ACC112 (cell line): ENCODE results near the gene PGAM1.

ENCODE experiments used
- H2AFZ ChIP-seq: fragments of 200-600 bp; sonication (generic); one replicate; pipeline ENCODE4 v1.6.0; 2017; ENCODE audit warnings: antibody characterized with exemption, low read length; ENCODE audit not compliant: unreplicated experiment
- H3K27ac ChIP-seq: fragments of 200-600 bp; sonication (generic); 2 replicates; pipeline ENCODE4 v1.5.1; 2014; ENCODE audit warnings: low read depth, mild to moderate bottlenecking, antibody characterized with exemption, low read length, moderate library complexity
- H3K27me3 ChIP-seq: fragments of 200-600 bp; sonication (generic); 2 replicates; pipeline ENCODE4 v1.6.1; 2014; ENCODE audit warnings: mild to moderate bottlenecking, antibody characterized with exemption, low read length, moderate library complexity, mixed read lengths; ENCODE audit not compliant: insufficient read depth
- H3K36me3 ChIP-seq: fragments of 200-600 bp; sonication (generic); 2 replicates; pipeline ENCODE4 v1.6.1; 2016; ENCODE audit warnings: mild to moderate bottlenecking, antibody characterized with exemption, low read length, moderate library complexity, mixed read lengths; ENCODE audit not compliant: insufficient read depth
- H3K4me1 ChIP-seq: fragments of 200-600 bp; sonication (generic); one replicate; pipeline ENCODE4 v1.6.1; 2016; ENCODE audit warnings: low read length, mixed read lengths; ENCODE audit not compliant: insufficient read depth, unreplicated experiment, control insufficient read depth
- H3K4me3 ChIP-seq: fragments of 200-600 bp; sonication (generic); 2 replicates; pipeline ENCODE4 v1.5.1; 2014; ENCODE audit warnings: mild to moderate bottlenecking, low read depth, low read length
- H3K79me2 ChIP-seq: fragments of 200-600 bp; sonication (generic); one replicate; pipeline ENCODE4 v1.6.0; 2016; ENCODE audit warnings: low read length; ENCODE audit not compliant: control insufficient read depth, unreplicated experiment, insufficient read depth

Gene PGAM1

DNA sequence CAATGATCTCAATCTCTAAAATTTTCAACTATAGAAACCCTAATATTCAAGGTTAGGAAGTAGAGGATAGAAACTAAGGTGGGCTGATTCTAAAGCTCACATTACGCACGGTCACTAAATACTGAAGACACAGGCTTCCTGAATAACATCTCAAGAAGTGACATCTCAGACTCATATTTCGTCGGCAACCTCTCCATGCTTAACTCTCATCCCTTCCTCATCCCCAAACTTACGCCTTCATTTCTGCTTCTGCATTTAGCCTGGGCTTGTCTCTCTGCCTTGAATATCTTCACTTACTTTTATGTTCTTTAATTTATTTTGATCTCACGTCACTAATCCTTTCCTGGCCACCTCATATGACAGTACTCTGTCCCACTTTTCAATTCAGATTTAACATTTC is 9.2 kb downstream of the PGAM1 start:
- H3K4me1 ChIP-seq = peaks cover 3% of the 10 kb centered on the region
- H3K27ac ChIP-seq = no peak overlapping the region
- peaks cover 13% of the 10 kb centered on the region for H3K79me2 ChIP-seq
- peaks cover 30% of the 10 kb centered on the region for H3K36me3 ChIP-seq
- H2AFZ ChIP-seq = no peak overlapping the region
- no peak overlapping the region for H3K4me3 ChIP-seq
- H3K27me3 ChIP-seq = no peaks in the 10 kb centered on the region

DNA sequence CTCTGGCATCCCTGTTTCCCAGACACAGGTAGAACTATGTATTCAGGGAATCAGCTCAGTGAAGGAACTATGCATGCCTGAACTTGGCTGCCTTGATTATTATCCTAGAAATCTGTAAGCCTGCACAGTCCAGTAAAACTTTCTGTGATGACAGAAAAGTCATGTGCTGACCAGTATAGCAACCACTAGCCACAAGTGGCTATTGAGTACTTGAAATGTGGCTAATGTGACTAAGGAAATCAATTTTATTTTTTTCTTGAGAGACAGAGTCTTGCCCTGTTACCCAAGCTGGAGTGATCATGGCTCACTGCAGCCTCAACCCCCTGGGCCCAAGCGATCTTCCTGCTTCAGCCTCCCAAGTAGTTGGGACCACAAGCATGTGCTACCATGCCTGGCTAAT is 16.3 kb downstream of the PGAM1 start:
- H3K27ac ChIP-seq = no peak overlapping the region
- no peaks in the 10 kb centered on the region for H3K36me3 ChIP-seq
- H3K27me3 ChIP-seq = no peaks in the 10 kb centered on the region
- H3K79me2 ChIP-seq = peaks cover 28% of the 10 kb centered on the region
- H3K4me1 ChIP-seq = peaks cover 11% of the 10 kb centered on the region
- H3K4me3 ChIP-seq = no peak overlapping the region
- no peak overlapping the region for H2AFZ ChIP-seq

DNA sequence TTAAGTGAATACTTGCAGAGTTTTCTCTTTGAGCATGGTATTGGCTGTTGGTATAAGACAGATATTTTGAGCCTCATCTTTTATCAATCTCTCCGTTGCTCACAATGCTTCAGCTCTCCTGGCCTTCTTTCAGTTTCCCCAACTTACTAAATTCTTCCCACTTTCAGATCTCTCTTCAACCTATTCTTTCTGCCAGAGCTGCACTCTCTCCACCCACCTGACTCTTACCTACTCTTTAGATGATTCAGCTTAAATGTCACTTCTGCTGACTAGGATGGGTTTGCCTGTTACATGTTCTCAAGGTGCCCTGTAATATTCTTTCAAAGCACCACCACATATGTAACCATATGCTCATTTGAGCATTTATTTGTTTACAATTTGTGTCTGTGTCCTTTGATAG is 18.2 kb downstream of the PGAM1 start:
- Histone ChIP-seq H3K36me3 (no peaks in the 10 kb centered on the region), H3K4me3 (peak overlapping the region; percentile 92; the same call in 1 of the 2 replicates), H3K79me2 (peaks cover 46% of the 10 kb centered on the region)

DNA sequence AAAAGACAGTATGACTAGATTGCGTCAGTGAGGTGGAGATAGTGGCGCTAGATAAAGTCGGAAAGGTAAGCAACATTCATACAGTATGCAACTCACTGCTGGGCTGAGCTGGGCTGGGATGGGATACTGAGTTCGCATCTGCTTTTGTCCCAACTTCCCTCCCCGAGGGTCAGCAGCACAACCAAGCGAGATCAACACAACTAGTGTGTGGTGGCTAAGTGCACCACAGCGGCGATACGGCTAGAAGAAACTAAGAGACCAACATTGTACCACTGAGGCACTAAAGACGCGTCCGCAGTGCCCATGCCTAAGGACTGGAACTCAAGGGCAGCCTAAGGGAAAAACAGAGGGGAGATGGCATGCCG is 19.3 kb downstream of the PGAM1 start:
- H3K4me1 ChIP-seq = peaks cover 15% of the 10 kb centered on the region
- no peaks in the 10 kb centered on the region for H3K36me3 ChIP-seq
- peak overlapping the region; percentile 71 for H2AFZ ChIP-seq
- H3K27me3 ChIP-seq = no peaks in the 10 kb centered on the region
- peaks cover 53% of the 10 kb centered on the region for H3K79me2 ChIP-seq
- H3K4me3 ChIP-seq = peak overlapping the region; percentile 92
- H3K27ac ChIP-seq = no peak overlapping the region

More for the DNA sequence above, 18.2 kb downstream of the PGAM1 start:
- Histone ChIP-seq H2AFZ (no peak overlapping the region), H3K27me3 (no peaks in the 10 kb centered on the region), H3K4me1 (peaks cover 15% of the 10 kb centered on the region), H3K27ac (no peak overlapping the region)

DNA sequence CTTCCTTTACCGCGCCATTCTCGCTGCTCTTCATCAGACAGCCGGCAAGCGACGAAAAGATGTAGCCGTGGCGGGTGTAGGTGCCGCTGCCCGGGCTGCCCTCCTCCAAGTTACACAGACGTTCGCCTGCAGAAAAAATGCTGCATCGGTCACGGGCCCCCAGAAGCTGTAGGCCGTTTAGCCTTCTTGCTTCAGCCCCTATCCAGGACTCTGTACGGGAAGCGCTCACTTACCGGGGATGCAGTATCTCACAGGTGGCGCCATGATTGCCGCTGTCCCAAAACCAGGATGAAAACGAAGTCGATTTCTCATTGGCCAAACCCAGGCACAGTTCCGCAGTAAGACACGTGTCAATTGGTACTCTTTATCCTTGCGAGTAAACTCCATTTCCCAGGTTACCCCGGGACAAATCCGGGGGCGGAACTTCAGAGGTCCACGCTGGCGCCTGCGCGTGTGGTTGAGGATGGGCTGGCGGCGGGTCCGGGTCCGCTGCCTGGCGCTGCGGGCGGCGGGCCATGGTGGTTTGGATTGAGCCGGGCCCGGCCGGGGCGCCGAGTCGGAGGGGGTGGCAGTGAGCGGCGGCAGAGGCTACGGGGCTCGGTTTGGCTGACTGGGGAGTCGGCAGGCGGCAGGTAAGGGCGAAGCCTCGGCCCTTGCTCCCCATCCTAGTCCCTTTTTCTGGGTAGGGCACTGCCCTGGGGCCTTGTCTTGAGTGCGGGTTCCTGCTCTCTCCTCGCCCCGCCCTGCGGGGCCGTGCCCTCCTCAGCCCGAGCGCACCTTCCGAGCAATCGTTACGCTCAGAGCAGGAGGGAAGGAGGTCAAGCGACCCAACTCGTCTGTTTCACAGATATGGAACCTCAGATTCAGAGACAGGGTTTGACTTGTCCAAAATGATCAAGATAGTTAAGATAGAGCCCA is 20.0 kb downstream of the PGAM1 start, which contains the start of the genes EXOSC1 and ZDHHC16:
Gene EXOSC1, minus strand, starts transcription at position 285 of the 918 bp plus-strand sequence. Its CDS starts 21 bp downstream, at position 264.
Gene ZDHHC16, plus strand, starts transcription at position 454 of the 918 bp plus-strand sequence. CDS start 5,501 bp downstream, outside the sequence.
- Histone ChIP-seq H3K4me3 (peak within 1 kb of the TSS; percentile 92), H3K4me1 (peaks cover 15% of the 10 kb centered on the region), H3K79me2 (peaks cover 59% of the 10 kb centered on the region), H3K27ac (peak within 1 kb of the TSS; percentile 8; the same call in 1 of the 2 replicates), H2AFZ (peak within 1 kb of the TSS; percentile 71), H3K36me3 (no peaks in the 10 kb centered on the region), H3K27me3 (no peaks in the 10 kb centered on the region)

DNA sequence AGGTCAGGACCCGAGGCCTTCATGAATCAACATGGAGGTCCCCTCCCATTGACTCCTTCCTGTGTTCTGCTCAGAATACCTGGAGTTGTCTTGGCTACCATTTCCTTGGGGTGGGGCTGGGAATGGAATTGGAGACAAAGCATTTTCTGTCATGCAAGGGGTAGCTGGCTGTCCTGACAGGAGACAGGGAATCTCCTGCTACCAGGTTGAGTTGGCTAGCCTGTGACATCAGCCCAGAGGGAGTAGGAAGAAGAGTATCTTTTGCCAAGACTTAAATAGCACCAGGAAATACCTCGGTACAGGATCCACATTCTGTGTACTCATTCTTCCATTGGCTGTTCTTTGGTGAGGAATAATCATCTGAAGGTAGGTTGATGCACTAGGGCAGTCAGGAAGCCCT is 24.8 kb downstream of the PGAM1 start:
- peaks cover 16% of the 10 kb centered on the region for H3K4me1 ChIP-seq
- H3K27ac ChIP-seq = no peak overlapping the region
- no peaks in the 10 kb centered on the region for H3K27me3 ChIP-seq
- no peak overlapping the region for H3K4me3 ChIP-seq
- peaks cover 9% of the 10 kb centered on the region; the same call in 1 of the 2 replicates for H3K36me3 ChIP-seq
- H2AFZ ChIP-seq = no peak overlapping the region
- peaks cover 67% of the 10 kb centered on the region for H3K79me2 ChIP-seq

DNA sequence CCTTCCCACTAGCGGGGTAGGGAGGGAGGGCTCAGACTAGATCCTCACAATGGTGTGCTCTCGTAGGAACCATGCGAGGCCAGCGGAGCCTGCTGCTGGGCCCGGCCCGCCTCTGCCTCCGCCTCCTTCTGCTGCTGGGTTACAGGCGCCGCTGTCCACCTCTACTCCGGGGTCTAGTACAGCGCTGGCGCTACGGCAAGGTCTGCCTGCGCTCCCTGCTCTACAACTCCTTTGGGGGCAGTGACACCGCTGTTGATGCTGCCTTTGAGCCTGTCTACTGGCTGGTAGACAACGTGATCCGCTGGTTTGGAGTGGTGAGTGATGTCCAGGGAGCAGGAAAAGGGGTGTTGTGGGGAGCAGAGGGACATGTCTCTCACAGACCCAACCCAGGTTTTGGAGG is 25.6 kb downstream of the PGAM1 start:
- Histone ChIP-seq H3K27ac (no peak overlapping the region), H3K36me3 (peaks cover 9% of the 10 kb centered on the region; the same call in 1 of the 2 replicates), H3K4me1 (peaks cover 16% of the 10 kb centered on the region), H3K79me2 (peaks cover 64% of the 10 kb centered on the region), H3K27me3 (no peaks in the 10 kb centered on the region), H2AFZ (no peak overlapping the region), H3K4me3 (no peak overlapping the region)

DNA sequence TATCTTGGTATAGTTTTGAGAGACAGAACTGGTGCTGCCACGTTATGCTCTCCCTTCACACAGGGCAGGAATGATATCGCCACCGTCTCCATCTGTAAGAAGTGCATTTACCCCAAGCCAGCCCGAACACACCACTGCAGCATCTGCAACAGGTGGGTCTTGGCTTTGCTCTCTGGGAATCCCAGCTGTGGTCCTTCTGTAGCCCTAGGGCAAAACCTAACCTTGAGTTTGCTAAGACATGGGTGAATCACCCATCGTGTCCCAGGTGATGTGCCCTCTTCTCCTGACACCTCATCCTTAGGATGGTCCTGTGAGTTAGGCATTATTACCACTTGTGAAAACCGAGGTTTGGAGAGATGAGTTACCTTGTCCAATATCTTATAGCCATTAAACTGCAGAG is 26.4 kb downstream of the PGAM1 start:
- Histone ChIP-seq H3K4me1 (peaks cover 12% of the 10 kb centered on the region), H2AFZ (no peak overlapping the region), H3K27ac (no peak overlapping the region), H3K79me2 (peaks cover 56% of the 10 kb centered on the region), H3K36me3 (peaks cover 12% of the 10 kb centered on the region; the same call in 1 of the 2 replicates), H3K4me3 (no peak overlapping the region), H3K27me3 (no peaks in the 10 kb centered on the region)

DNA sequence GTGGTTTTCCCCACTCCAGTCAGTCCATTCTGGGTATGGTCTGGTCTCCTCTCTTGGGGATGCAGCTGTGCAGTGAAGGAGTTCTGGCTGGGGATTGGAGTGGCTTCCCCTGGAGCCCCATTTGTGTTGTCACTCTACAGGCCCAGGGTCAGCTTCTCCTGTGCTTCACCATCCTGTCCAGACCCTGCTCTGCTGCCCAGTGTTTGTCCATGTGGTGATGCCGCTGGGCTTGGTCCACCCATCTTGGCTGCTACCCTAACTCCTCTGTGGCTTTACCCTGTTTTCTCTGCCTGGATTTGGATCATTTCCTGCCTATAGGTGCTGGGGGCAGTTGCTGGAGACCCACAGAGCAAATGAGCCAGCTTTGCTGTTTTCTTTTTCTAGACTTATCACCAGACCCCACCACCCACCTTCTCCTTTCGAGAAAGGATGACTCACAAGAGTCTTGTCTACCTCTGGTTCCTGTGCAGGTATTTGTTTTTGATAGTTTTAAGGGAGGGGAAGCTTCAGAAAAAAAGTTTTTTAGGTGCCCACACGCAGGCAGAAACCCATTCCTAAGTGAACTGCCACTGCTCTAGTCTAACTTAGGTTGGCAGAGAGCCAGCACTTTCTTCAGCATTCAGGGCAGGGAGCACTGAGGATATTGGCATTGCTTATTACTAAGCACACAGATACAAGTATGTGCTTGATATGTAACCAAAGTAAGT is 28.5 kb downstream of the PGAM1 start:
- H3K36me3 ChIP-seq = peaks cover 22% of the 10 kb centered on the region; the same call in 1 of the 2 replicates
- no peak overlapping the region for H3K4me3 ChIP-seq
- no peaks in the 10 kb centered on the region for H3K27me3 ChIP-seq
- peaks cover 10% of the 10 kb centered on the region for H3K4me1 ChIP-seq
- no peak overlapping the region for H2AFZ ChIP-seq
- H3K27ac ChIP-seq = no peak overlapping the region; the same call in 1 of the 2 replicates
- H3K79me2 ChIP-seq = peaks cover 36% of the 10 kb centered on the region

DNA sequence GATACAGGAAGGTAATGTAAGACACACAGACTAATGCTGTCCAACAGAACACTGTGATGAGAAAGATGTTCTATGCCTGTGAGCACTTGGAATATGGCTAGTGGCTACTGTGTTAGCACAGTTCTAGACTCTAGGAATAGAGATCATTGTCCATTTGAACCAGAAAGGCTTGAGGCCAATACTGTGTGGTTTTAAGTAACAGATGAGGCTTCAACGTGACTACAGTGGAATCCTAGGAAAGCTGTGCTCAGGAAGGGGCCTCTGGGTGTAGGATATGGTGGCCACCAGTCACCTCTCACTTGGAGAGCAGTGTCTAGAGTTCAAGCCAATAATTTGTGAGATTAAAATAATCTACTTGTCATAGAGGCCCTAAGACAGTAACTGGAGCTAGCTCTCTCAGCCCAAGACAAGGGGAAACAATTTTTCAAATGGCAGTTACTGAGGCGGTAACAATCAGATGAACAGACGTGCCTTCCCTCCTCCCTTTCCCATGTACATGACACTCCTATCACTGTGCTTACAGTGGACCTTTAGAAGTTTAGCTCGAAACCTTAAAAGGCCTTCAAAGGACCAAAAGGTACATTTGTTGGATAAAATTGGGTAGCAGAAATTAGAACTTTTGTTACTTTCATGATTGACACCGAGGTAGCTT is 30.2 kb downstream of the PGAM1 start:
- peaks cover 24% of the 10 kb centered on the region for H3K79me2 ChIP-seq
- peaks cover 30% of the 10 kb centered on the region; the same call in 1 of the 2 replicates for H3K36me3 ChIP-seq
- H3K27ac ChIP-seq = no peak overlapping the region

More for the DNA sequence above, 30.2 kb downstream of the PGAM1 start:
- Histone ChIP-seq H2AFZ (no peak overlapping the region), H3K27me3 (no peaks in the 10 kb centered on the region), H3K4me1 (peaks cover 10% of the 10 kb centered on the region), H3K4me3 (no peak overlapping the region)
